RPMI8226 (cell line): ENCODE data around the gene ING4.

ENCODE experiments used
- DNase-seq: peaks from one replicate; pipeline ENCODE4 v3.0.0-alpha.2; 2015

The ING4 gene

DNA sequence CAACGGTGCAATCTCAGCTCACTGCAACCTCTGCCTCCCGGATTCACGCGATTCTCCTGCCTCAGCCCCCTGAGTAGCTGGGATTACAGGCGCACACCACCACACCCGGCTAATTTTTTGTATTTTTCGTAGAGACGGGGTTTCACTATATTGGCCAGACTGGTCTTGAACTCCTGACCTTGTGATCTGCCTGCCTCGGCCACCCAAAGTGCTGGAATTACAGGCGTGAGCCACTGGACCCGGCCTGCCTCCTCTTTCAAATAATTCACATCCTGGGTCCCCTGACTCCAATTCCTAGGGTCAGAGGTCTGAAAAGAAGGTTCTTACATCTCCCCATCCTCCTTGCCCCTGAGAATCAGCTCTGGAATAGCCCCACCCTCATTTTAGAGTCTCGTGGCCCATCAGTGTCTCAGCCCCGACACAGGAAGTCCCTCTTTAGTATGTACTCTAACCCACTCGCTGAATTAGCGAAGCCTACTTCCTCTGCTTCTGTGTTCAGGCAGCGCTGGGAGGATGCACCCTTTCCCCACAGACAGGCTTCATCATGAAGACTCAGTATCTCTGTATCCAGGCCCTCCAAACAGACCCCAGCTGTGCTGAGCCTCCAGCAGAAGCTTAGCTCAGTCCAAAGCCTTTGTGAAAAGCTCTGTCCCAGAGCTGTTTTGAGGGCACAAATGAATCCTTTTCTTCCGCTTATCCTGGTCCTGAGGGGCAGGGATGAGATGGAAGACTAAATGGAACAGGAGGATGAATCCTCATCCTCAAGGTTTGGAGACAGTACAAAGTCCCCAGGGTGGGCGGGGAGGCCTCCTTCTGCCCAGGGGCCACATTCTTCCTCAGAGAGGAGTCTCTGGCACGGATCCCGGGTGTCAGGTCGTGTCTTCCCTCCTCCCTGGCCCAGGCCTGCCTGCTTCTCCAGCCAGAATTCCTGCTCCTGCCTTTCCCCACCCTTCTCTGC lies 30.6 kb downstream of the ING4 start:
- no peak for DNase-seq

- DNase-seq: no peak
These were observed 31.4 kb downstream of the ING4 start for GRCh38 chr12:6631549-6631961.

GRCh38 chr12:6630736-6631135 lies 32.2 kb downstream of the ING4 start:
- DNase-seq: no peak

DNA sequence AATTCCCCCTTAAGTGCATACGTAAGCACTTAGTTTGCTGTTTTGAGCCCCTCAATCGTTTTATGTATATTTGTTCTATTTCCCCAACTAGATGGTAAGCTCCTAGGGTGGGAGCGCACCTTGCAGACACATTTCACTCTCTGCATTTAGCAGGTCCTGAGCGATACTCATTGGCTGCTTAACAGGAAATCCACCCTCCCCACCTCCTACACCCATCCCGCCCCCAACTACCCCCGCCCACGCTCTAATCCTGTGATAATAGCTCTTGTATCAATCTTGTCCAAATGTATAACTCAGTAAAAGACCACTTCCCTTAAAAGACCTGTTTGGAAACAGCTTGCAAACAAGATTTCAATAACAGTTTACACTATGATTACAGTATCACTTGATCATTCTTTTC lies 35.3 kb downstream of the ING4 start:
- DNase-seq: no peak

DNA sequence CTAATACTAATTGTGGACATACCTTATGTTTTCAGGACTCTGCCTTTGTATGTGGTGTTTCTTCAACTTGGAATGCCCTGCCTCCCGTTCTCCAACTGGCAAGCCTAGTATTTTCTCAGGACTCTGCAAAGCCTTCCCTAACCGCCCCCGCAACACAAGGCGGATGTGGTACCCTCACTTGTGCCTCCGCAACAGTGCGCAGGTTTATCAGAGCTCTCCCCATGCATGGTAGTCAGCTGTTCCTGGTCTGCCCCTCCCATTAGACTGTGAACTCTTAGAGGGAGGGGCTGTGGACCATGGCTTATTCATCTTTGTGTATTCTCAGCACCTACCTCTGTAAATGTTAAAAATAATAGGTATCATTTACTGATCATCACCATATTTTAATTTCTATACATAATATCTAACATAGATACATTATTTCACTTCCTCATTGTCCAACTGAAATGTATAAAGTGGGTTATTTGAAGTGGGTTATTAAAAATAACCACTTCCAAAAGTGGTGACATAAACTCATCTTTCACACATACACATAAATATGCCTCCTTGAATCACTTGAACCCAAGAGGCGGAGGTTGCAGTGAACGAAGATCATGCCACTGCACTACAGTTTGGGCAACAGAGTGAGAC lies 36.1 kb downstream of the ING4 start:
- no peak for DNase-seq

GRCh38 chr12:6620885-6621274 lies 42.0 kb downstream of the ING4 start:
- no peak for DNase-seq

DNA sequence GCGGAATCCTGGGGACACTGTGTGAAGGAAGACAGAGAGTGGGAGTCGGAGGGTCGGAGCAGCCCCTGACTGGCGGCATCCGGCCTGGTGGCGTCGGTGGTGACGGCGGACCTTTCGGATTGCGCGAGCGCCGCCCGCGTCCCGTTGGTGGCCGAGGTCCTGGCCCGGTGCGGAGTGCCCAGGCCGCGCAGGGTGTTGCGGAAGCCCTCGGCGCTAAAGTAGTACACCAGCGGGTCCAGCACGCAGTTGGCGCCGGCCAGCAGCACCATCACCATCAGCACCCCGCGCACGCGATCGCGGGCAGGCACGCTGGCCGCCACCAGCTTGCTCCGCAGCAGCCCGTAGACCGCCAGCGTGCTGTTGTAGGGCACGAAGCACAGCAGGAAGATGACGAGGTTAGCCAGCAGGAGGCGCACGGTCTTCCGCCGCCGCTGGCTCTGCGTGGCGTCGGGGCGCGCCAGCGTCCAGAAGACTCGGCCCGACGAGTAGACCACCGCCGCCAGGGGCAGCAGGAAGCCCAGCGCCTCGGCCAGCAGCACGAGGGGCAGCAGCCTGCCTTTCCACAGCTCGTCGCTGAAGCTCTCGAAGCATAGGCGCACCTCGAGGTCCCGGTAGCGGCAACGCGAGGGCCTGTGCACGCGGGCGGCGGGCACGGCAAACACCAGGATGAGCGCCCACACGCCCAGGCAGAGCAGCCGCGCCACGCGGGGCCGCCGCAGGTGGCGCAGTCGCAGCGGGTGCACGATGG lies 42.6 kb downstream of the ING4 start:
- no peak for DNase-seq

GRCh38 chr12:6618483-6619225 lies 44.3 kb downstream of the ING4 start:
- no peak for DNase-seq

GRCh38 chr12:6615802-6616201 lies 47.1 kb downstream of the ING4 start:
- DNase-seq: no peak

DNA sequence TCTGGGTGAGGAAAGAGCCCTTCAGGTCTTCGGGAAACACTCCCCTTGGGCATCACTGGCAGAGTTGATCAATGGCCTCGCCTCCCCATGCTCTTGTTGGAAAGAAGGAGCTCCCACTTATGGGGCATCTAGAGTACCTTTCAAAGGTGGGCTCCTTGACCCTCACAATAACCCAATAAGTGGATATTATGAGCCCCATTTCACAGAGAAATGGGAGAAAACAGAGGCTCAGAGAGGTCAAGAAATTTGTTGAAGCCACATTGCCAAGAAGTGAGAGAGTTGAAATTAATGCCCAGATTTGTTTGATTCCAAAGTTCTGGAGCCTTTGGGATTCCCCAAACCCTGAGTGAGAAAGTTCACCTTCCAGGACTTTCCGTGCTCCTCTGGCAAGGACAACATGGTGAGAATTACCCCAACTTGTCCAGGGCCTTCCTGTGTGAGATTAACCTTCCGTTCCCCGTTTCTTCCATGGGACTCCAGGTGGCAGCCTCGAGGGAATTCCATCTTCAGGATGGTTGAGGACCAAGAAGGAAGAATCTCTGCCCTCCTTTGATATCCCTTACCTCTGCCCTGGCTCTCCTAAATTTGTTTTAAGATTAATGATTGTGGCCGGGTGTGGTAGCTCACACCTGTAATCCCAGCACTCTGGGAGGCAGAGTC lies 48.3 kb downstream of the ING4 start:
- DNase-seq: no peak

DNA sequence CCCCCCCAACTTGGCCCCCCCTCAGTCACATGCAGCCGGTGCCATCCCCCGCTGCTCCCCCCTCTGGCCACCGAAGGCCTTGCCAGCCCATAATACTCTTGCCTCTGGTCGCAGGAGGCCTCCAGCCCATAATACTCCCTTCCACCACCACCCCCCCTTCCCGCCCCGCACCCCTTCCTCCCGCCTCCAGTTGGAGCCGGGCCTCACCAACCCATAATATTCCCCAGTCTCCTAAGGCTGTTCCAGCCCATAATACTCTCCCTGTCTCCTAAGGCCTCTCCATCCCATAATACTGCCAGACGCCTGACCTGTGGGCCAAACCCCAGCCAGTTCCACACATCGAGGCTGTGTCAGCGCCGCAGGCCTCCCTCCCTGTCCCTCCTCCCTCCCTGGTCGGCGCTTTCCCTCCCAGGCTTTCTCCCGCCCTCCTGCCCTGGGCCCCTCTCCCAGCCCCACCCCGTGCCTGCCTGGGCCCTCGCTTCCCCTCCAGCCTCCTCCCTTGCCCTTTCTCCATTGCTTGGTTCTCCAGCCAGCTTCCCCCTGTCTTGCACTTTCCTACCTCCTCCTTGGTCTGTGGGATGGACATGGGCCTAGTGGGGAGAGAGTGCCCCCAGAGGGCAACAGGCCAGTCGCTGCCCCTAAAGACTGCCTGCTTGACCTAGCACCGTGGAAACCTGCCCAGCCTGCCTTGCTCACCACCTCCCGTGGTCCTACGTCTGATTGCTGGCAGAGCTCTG lies 49.0 kb downstream of the ING4 start:
- peak; percentile 95 for DNase-seq

DNA sequence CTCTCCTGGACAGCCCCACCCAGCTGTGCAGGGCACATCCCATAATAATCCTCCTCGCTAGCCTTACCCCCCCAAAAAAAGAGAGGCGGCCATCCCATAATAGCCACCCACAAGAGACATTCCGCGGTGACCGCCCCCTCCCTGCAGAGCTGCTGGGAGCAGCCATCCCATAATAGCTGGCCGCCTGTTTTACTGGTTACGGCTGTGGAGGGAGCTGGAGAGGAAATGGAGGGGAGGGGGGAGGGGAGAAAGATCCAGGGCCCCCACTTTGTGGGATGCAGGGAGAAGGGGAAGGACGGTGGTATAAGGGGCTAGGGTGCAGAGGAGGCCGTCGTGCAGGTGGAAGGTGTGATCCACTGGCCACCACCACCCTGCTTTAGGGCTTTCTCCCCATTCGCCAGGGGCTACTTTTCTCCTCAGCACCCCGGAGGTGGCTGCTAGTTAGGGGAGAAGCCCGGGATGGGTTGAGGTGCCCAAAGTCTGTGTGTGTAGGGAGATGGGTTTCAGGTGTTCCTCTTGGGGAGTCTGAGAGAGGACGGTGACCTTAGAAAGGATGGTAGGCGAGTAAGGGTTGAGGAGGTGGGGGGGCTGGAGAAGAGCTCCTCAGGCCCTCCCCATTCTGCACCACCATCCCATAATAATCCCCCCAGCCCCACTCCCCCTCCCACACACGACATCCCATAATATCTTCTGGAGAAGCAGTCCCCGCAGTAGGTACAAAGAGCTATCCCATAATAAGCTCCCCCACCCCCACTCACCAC lies 49.7 kb downstream of the ING4 start:
- DNase-seq: peak; percentile 89

- no peak for DNase-seq
These were observed 50.3 kb downstream of the ING4 start for GRCh38 chr12:6612652-6613014.

DNA sequence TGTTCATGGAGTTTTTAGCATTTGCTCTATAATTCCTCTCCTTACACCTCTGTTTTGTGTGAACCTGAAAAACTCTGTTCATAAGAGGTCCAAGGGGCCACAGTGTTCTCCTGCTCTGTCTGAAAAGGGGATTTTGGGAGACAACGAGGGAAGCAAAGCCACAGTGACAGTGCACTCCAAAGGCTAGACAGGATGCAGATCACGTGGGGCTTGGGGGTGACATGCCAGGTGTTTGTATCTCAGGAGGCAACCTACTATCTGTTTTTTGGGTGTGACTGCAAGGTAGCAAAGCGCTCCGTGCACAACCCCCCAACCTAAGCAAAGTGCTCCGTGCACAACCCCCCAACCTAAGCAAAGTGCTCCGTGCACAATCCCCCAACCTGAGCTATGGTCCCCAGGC lies 50.7 kb downstream of the ING4 start:
- peak; percentile 57 for DNase-seq

GRCh38 chr12:6608592-6609281 lies 54.2 kb downstream of the ING4 start:
- DNase-seq: peak; percentile 51

- DNase-seq: peak; percentile 78
These were observed 54.9 kb downstream of the ING4 start for GRCh38 chr12:6607751-6608591.

GRCh38 chr12:6606331-6607131 lies 56.4 kb downstream of the ING4 start:
- DNase-seq: peak; percentile 51
